WTC11 (cell line): ENCODE measurements around the gene FCN2. TPM values are rescaled to one million over a fixed set of nuclear protein-coding genes. Genes with fewer than 3 reads are reported as not detected.

ENCODE experiments used
- ATAC-seq: fragments of 200-7000 bp; cut with Tn5 transposase; 2 replicates; pipeline ENCODE4 v1.10.0; 2021; ENCODE audit warnings: mild to moderate bottlenecking, moderate library complexity
- CTCF ChIA-PET: fragments of 300-600 bp; sonication (Branson Sonifier 250); formaldehyde crosslinking; loops from one replicate; lab custom pipeline; 2021; ENCODE audit warnings: antibody characterized with exemption; lab: Charles Lee
- POLR2A ChIA-PET: fragments of 350-600 bp; sonication (Branson Sonifier 250); formaldehyde crosslinking; loops from one replicate; lab custom pipeline; 2021; ENCODE audit warnings: antibody characterized with exemption; lab: Charles Lee
- DNase-seq: peaks from one replicate; pipeline ENCODE4 v3.0.0; 2021; ENCODE audit warnings: low spot score
- H3K27ac Mint-ChIP-seq: 2 replicates; pipeline ENCODE4 v1.8.0; 2021; ENCODE audit warnings: mixed read lengths
- H3K27me3 Mint-ChIP-seq: 2 replicates; pipeline ENCODE4 v1.8.0; 2021; ENCODE audit warnings: low read depth, mild to moderate bottlenecking, moderate library complexity, mixed read lengths
- H3K36me3 Mint-ChIP-seq: 2 replicates; pipeline ENCODE4 v1.8.0; 2021; ENCODE audit warnings: mixed read lengths
- H3K4me1 Mint-ChIP-seq: 2 replicates; pipeline ENCODE4 v1.8.0; 2022; ENCODE audit warnings: mixed read lengths
- H3K4me3 Mint-ChIP-seq: 2 replicates; pipeline ENCODE4 v1.8.0; 2021; ENCODE audit warnings: mild to moderate bottlenecking, moderate library complexity, mixed read lengths
- H3K9me3 Mint-ChIP-seq: 2 replicates; pipeline ENCODE4 v1.8.0; 2021; ENCODE audit warnings: mixed read lengths
- CREM ChIP-seq: sonication (generic); formaldehyde crosslinking; IDR thresholded peaks from 2 replicates; pipeline ENCODE4 v1.8.1; 2022; ENCODE audit warnings: mild to moderate bottlenecking, missing genetic modification reagents, moderate library complexity
- ETV6 ChIP-seq: sonication (generic); formaldehyde crosslinking; IDR thresholded peaks from 2 replicates; pipeline ENCODE4 v1.8.1; 2022; ENCODE audit warnings: mild to moderate bottlenecking, missing genetic modification reagents
- GRHL2 ChIP-seq: fragments of 250-450 bp; sonication (Bioruptor Pico); IDR thresholded peaks from 2 replicates; pipeline ENCODE4 v1.8.0; 2022; ENCODE audit warnings: mild to moderate bottlenecking, moderate library complexity; ENCODE audit not compliant: insufficient replicate concordance, severe bottlenecking
- NFATC4 ChIP-seq: fragments of 250-450 bp; sonication (Bioruptor Pico); IDR thresholded peaks from 2 replicates; pipeline ENCODE4 v1.9.0; 2021; ENCODE audit warnings: mild to moderate bottlenecking
- NR3C1 ChIP-seq: sonication (generic); formaldehyde crosslinking; conservative IDR thresholded peaks from 2 replicates; pipeline ENCODE4 v1.8.1; 2023; ENCODE audit warnings: low read depth, mild to moderate bottlenecking, missing genetic modification reagents
- SMAD3 ChIP-seq: sonication (generic); formaldehyde crosslinking; IDR thresholded peaks from 2 replicates; pipeline ENCODE4 v1.8.0; 2022; ENCODE audit warnings: missing genetic modification reagents, mild to moderate bottlenecking, borderline replicate concordance
- SP1 ChIP-seq: sonication (generic); formaldehyde crosslinking; conservative IDR thresholded peaks from 2 replicates; pipeline ENCODE4 v1.8.1; 2022; ENCODE audit warnings: missing genetic modification reagents
- TEAD1 ChIP-seq: sonication (generic); formaldehyde crosslinking; IDR thresholded peaks from 2 replicates; pipeline ENCODE4 v1.8.0; 2022; ENCODE audit warnings: mild to moderate bottlenecking, missing genetic modification reagents
- TEAD4 ChIP-seq: sonication (generic); formaldehyde crosslinking; IDR thresholded peaks from 2 replicates; pipeline ENCODE4 v1.8.0; 2022; ENCODE audit warnings: mild to moderate bottlenecking, missing genetic modification reagents
- ZNF416 ChIP-seq: fragments of 250-450 bp; sonication (Bioruptor Pico); IDR thresholded peaks from 2 replicates; pipeline ENCODE4 v1.9.0; 2021; ENCODE audit warnings: mild to moderate bottlenecking, inconsistent platforms
- total RNA-seq: library from RNA; stranded (reverse); gene quantifications from 3 replicates; pipeline ENCODE4 v1.2.3, GENCODE V29; 2021
- TF ChIP-seq, protein P1 (sequence below): fragments of 250-450 bp; sonication (Bioruptor Pico); IDR thresholded peaks from 2 replicates; pipeline ENCODE4 v2.1.2; 2022; ENCODE audit warnings: mild to moderate bottlenecking, moderate library complexity
- TF ChIP-seq, protein P2 (sequence below): sonication (generic); formaldehyde crosslinking; IDR thresholded peaks from 2 replicates; pipeline ENCODE4 v1.8.1; 2022; ENCODE audit warnings: low read depth, missing genetic modification reagents, borderline replicate concordance
- TF ChIP-seq, protein P3 (sequence below): fragments of 250-450 bp; sonication (Bioruptor Pico); IDR thresholded peaks from 2 replicates; pipeline ENCODE4 v1.9.0; 2021; ENCODE audit warnings: moderate library complexity, mild to moderate bottlenecking, inconsistent platforms, borderline replicate concordance
- TF ChIP-seq, protein P4 (sequence below): sonication (generic); formaldehyde crosslinking; IDR thresholded peaks from 2 replicates; pipeline ENCODE4 v1.8.1; 2023; ENCODE audit warnings: mild to moderate bottlenecking, missing genetic modification reagents, moderate library complexity
- TF ChIP-seq, protein P5 (sequence below): fragments of 250-450 bp; sonication (Bioruptor Pico); conservative IDR thresholded peaks from 2 replicates; pipeline ENCODE4 v1.9.0; 2021; ENCODE audit warnings: mild to moderate bottlenecking
- TF ChIP-seq, protein P6 (sequence below): fragments of 250-450 bp; sonication (Bioruptor Pico); IDR thresholded peaks from 2 replicates; pipeline ENCODE4 v1.8.0; 2021; ENCODE audit warnings: mild to moderate bottlenecking
- TF ChIP-seq, protein P7 (sequence below): sonication (generic); formaldehyde crosslinking; IDR thresholded peaks from 2 replicates; pipeline ENCODE4 v1.8.0; 2022; ENCODE audit warnings: mild to moderate bottlenecking, missing genetic modification reagents
- TF ChIP-seq, protein P8 (sequence below): sonication (generic); formaldehyde crosslinking; IDR thresholded peaks from 2 replicates; pipeline ENCODE4 v1.8.0; 2023; ENCODE audit warnings: missing genetic modification reagents

Gene FCN2
- total RNA-seq, 1 experiment from 2014 or later: not detected

DNA sequence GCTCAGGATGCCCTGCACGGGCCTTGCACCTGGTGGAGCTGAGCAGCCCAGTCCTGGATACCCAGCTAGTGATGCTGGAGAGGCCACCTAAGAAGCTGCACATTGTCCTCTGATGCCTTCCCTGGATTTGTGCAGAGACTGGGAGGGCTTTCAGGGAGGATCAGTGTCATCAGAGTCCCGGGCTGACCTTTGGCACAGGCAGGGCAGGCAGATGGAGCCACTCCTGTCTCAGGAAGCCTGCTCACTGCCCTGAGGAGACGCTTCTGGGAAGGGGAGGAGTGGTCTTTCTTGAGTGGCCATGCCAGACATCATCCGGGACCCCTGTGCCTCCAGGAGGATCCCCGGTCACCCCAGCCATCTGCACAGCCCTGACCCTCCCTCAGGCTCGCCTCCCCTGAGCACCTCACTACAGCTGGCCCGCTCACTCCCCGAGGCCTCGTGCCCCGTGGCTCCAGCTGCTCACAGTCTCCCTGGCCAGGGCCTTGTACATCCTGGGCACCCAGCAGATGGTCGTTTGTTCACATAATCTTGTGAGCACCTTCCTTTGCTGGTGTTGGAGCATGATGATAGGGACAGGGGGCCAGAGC, 47.2 kb upstream of the FCN2 start:
- Mint-ChIP-seq H3K4me1 (no peaks in the 10 kb centered on the region), H3K27me3 (no peaks in the 10 kb centered on the region), H3K36me3 (no peaks in the 10 kb centered on the region), H3K4me3 (no peak overlapping the region), H3K9me3 (no peaks in the 10 kb centered on the region), H3K27ac (no peak overlapping the region)
- POLR2A ChIA-PET: no interaction called here
- ATAC-seq (no peak), DNase-seq (no peak)
- CTCF ChIA-PET: no interaction called here
- TF ChIP-seq, protein P1, sequence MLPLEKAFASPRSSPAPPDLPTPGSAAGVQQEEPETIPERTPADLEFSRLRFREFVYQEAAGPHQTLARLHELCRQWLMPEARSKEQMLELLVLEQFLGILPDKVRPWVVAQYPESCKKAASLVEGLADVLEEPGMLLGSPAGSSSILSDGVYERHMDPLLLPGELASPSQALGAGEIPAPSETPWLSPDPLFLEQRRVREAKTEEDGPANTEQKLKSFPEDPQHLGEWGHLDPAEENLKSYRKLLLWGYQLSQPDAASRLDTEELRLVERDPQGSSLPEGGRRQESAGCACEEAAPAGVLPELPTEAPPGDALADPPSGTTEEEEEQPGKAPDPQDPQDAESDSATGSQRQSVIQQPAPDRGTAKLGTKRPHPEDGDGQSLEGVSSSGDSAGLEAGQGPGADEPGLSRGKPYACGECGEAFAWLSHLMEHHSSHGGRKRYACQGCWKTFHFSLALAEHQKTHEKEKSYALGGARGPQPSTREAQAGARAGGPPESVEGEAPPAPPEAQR (CRISPR knock-in tag): no peak
- TF ChIP-seq, protein P2, sequence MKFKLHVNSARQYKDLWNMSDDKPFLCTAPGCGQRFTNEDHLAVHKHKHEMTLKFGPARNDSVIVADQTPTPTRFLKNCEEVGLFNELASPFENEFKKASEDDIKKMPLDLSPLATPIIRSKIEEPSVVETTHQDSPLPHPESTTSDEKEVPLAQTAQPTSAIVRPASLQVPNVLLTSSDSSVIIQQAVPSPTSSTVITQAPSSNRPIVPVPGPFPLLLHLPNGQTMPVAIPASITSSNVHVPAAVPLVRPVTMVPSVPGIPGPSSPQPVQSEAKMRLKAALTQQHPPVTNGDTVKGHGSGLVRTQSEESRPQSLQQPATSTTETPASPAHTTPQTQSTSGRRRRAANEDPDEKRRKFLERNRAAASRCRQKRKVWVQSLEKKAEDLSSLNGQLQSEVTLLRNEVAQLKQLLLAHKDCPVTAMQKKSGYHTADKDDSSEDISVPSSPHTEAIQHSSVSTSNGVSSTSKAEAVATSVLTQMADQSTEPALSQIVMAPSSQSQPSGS (CRISPR knock-in tag): no peak
- TF ChIP-seq NFATC4 (CRISPR knock-in tag): no peak
- TF ChIP-seq, protein P3, sequence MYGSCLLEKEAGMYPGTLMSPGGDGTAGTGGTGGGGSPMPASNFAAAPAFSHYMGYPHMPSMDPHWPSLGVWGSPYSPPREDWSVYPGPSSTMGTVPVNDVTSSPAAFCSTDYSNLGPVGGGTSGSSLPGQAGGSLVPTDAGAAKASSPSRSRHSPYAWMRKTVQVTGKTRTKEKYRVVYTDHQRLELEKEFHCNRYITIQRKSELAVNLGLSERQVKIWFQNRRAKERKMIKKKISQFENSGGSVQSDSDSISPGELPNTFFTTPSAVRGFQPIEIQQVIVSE (CRISPR knock-in tag): no peak
- TF ChIP-seq ZNF416 (CRISPR knock-in tag): no peak
- TF ChIP-seq GRHL2 (CRISPR knock-in tag): no peak
- TF ChIP-seq, protein P4, sequence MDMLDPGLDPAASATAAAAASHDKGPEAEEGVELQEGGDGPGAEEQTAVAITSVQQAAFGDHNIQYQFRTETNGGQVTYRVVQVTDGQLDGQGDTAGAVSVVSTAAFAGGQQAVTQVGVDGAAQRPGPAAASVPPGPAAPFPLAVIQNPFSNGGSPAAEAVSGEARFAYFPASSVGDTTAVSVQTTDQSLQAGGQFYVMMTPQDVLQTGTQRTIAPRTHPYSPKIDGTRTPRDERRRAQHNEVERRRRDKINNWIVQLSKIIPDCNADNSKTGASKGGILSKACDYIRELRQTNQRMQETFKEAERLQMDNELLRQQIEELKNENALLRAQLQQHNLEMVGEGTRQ: no peak
- no peak for TF ChIP-seq CREM (CRISPR knock-in tag)
- TF ChIP-seq SMAD3: no peak

DNA sequence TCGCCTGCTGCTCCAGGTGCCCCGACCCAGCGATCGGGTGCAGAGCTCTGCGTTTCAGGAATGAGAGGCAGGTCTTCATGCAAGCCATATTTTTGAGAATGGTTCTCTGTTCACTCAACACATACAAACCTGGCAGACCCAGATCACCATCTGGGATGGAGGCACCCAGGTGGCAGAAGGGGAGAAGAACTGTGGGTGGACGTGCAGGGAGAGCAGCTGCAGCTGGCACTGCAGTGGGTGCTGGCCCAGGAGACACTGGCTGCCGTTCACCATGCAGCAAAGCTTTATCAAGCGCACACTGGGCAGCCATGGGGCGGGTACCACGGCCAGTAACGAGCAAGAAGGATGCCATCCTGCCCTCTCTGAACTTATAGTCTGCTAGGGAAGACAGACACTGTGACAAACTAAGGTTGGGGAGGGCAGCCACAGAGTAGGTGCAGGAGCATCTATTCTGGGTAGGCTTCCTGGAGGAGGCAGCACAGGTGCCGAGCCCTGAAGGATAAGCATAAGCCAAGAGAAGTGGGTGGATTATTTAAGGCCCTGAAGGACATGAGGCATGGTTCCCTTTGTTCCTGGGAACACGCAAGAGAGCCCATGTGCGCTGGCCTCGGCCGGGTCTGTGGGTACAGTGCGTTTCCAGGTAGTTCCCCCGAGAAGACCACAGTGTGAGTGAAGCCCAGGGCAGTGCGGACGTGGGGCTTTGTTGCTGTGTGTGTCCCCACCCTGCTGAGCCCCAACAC, 46.2 kb upstream of the FCN2 start:
- POLR2A ChIA-PET: no interaction called here
- TF ChIP-seq, protein P5, sequence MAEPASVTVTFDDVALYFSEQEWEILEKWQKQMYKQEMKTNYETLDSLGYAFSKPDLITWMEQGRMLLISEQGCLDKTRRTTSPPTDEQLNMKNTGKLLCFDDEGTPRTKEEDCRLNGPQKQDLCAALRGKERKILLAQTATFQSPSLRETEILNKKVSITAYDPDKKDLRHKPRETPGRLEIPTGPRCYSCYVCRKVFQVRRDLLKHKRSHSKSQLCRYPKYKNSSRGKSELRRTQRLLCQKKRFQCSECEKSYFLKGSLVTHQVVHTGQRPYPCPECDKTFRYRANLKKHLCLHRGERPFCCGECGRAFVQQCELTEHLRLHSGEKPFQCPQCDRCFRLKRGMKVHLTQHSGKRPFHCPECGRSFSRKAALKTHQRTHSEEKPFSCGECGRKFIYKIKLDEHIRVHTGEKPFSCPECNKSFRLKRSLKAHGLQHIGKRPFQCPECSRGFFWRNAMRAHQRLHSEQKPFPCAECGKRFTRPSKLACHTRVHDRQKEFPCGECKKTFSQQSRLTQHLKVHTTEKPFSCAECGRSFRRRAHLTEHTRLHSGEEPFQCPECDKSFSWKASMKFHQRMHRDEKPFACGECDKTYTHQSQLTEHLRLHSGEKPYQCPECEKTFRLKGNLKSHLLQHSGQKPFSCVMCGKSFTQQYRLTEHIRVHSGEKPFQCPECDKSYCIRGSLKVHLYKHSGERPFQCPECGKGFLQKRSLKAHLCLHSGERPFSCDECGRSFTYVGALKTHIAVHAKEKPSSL: no peak
- no peak for TF ChIP-seq TEAD1 (CRISPR knock-in tag)
- TF ChIP-seq, protein P6, sequence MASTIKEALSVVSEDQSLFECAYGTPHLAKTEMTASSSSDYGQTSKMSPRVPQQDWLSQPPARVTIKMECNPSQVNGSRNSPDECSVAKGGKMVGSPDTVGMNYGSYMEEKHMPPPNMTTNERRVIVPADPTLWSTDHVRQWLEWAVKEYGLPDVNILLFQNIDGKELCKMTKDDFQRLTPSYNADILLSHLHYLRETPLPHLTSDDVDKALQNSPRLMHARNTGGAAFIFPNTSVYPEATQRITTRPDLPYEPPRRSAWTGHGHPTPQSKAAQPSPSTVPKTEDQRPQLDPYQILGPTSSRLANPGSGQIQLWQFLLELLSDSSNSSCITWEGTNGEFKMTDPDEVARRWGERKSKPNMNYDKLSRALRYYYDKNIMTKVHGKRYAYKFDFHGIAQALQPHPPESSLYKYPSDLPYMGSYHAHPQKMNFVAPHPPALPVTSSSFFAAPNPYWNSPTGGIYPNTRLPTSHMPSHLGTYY: no peak
- TF ChIP-seq, protein P7, sequence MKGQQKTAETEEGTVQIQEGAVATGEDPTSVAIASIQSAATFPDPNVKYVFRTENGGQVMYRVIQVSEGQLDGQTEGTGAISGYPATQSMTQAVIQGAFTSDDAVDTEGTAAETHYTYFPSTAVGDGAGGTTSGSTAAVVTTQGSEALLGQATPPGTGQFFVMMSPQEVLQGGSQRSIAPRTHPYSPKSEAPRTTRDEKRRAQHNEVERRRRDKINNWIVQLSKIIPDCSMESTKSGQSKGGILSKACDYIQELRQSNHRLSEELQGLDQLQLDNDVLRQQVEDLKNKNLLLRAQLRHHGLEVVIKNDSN (CRISPR knock-in tag): no peak
- TF ChIP-seq, protein P8, sequence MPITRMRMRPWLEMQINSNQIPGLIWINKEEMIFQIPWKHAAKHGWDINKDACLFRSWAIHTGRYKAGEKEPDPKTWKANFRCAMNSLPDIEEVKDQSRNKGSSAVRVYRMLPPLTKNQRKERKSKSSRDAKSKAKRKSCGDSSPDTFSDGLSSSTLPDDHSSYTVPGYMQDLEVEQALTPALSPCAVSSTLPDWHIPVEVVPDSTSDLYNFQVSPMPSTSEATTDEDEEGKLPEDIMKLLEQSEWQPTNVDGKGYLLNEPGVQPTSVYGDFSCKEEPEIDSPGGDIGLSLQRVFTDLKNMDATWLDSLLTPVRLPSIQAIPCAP (CRISPR knock-in tag): no peak
- TF ChIP-seq ETV6 (CRISPR knock-in tag): no peak
- TF ChIP-seq NFATC4 (CRISPR knock-in tag): no peak
- no peak for TF ChIP-seq NR3C1 (CRISPR knock-in tag)
- TF ChIP-seq TEAD4 (CRISPR knock-in tag): no peak
- no peak for TF ChIP-seq SP1 (CRISPR knock-in tag)
- H3K4me3 Mint-ChIP-seq: no peak overlapping the region
- CTCF ChIA-PET: interaction anchor here (1.9 kb wide), 1 partner anchor 55 kb away, joined by 6 read pairs; no protein-coding TSS in a partner anchor
- no peaks in the 10 kb centered on the region for H3K36me3 Mint-ChIP-seq
- no peaks in the 10 kb centered on the region for H3K27me3 Mint-ChIP-seq
- no peaks in the 10 kb centered on the region for H3K4me1 Mint-ChIP-seq
- H3K27ac Mint-ChIP-seq: no peak overlapping the region; the same call in 1 of the 2 replicates
- no peak for ATAC-seq
- H3K9me3 Mint-ChIP-seq: no peaks in the 10 kb centered on the region
- no peak for DNase-seq
